ENCODE measurements around the gene KRTAP5-5.

KRTAP5-5 gene

GRCh38 chr11:1608363-1608762 is 21.2 kb upstream of the KRTAP5-5 start, which contains the start of gene KRTAP5-3:
KRTAP5-3 (minus strand) TSS chr11:1608463; CDS start chr11:1608385, 78 bp downstream.
- no peaks in the 10 kb centered on the region for H3K9me3 ChIP-seq (ENCODE audit: insufficient read depth, low read depth, low read length)
- no peak within 1 kb of the TSS for H3K27ac ChIP-seq (ENCODE audit: low read length)
- H3K9ac ChIP-seq (ENCODE audit: low read depth, low read length): no peak within 1 kb of the TSS
- H3K36me3 ChIP-seq (ENCODE audit: insufficient read depth, low read depth, low read length): no peaks in the 10 kb centered on the region
- H3K27me3 ChIP-seq (ENCODE audit: insufficient read depth, low read length): peaks cover 19% of the 10 kb centered on the region
- no peak within 1 kb of the TSS for H3K4me3 ChIP-seq (ENCODE audit: low read length)
- H3K4me1 ChIP-seq (ENCODE audit: insufficient read depth, low read length): no peaks in the 10 kb centered on the region

- H3K9me3 ChIP-seq (ENCODE audit: insufficient read depth, low read depth, low read length): no peaks in the 10 kb centered on the region
Observed at GRCh38 chr11:1618231-1618630, 11.3 kb upstream of the KRTAP5-5 start.

GRCh38 chr11:1619449-1619848 is 10.1 kb upstream of the KRTAP5-5 start:
- Histone ChIP-seq H3K27ac (ENCODE audit: low read length) (no peak overlapping the region), H3K36me3 (ENCODE audit: insufficient read depth, low read depth, low read length) (no peaks in the 10 kb centered on the region), H3K9ac (ENCODE audit: low read depth, low read length) (no peak overlapping the region), H3K27me3 (ENCODE audit: insufficient read depth, low read length) (no peaks in the 10 kb centered on the region; the same call in 1 of the 2 replicates), H3K4me1 (ENCODE audit: insufficient read depth, low read length) (no peaks in the 10 kb centered on the region), H3K9me3 (ENCODE audit: insufficient read depth, low read depth, low read length) (no peaks in the 10 kb centered on the region), H3K4me3 (ENCODE audit: low read length) (no peak overlapping the region)

More at GRCh38 chr11:1618231-1618630, 11.3 kb upstream of the KRTAP5-5 start:
- no peak overlapping the region for H3K4me3 ChIP-seq (ENCODE audit: low read length)
- no peak overlapping the region for H3K27ac ChIP-seq (ENCODE audit: low read length)
- H3K36me3 ChIP-seq (ENCODE audit: insufficient read depth, low read depth, low read length): no peaks in the 10 kb centered on the region
- no peaks in the 10 kb centered on the region for H3K4me1 ChIP-seq (ENCODE audit: insufficient read depth, low read length)
- no peaks in the 10 kb centered on the region; the same call in 1 of the 2 replicates for H3K27me3 ChIP-seq (ENCODE audit: insufficient read depth, low read length)
- H3K9ac ChIP-seq (ENCODE audit: low read depth, low read length): no peak overlapping the region

GRCh38 chr11:1622086-1622485 is 7.5 kb upstream of the KRTAP5-5 start, which contains the start of gene KRTAP5-4:
KRTAP5-4 (minus strand) TSS chr11:1622138; CDS start chr11:1622093, 45 bp downstream.
- no peaks in the 10 kb centered on the region for H3K9me3 ChIP-seq (ENCODE audit: insufficient read depth, low read depth, low read length)
- H3K4me1 ChIP-seq (ENCODE audit: insufficient read depth, low read length): no peaks in the 10 kb centered on the region
- H3K27me3 ChIP-seq (ENCODE audit: insufficient read depth, low read length): no peaks in the 10 kb centered on the region; the same call in 1 of the 2 replicates
- no peaks in the 10 kb centered on the region for H3K36me3 ChIP-seq (ENCODE audit: insufficient read depth, low read depth, low read length)
- H3K4me3 ChIP-seq (ENCODE audit: low read length): no peak within 1 kb of the TSS
- H3K27ac ChIP-seq (ENCODE audit: low read length): no peak within 1 kb of the TSS
- H3K9ac ChIP-seq (ENCODE audit: low read depth, low read length): no peak within 1 kb of the TSS

GRCh38 chr11:1623716-1624115 is 5.9 kb upstream of the KRTAP5-5 start:
- no peak overlapping the region for H3K4me3 ChIP-seq (ENCODE audit: low read length)
- no peaks in the 10 kb centered on the region for H3K36me3 ChIP-seq (ENCODE audit: insufficient read depth, low read depth, low read length)
- H3K9ac ChIP-seq (ENCODE audit: low read depth, low read length): no peak overlapping the region
- peaks cover 13% of the 10 kb centered on the region for H3K27me3 ChIP-seq (ENCODE audit: insufficient read depth, low read length)
- H3K4me1 ChIP-seq (ENCODE audit: insufficient read depth, low read length): no peaks in the 10 kb centered on the region
- H3K9me3 ChIP-seq (ENCODE audit: insufficient read depth, low read depth, low read length): no peaks in the 10 kb centered on the region
- no peak overlapping the region for H3K27ac ChIP-seq (ENCODE audit: low read length)

GRCh38 chr11:1624621-1625020 is 5.0 kb upstream of the KRTAP5-5 start:
- Histone ChIP-seq H3K9ac (ENCODE audit: low read depth, low read length) (no peak overlapping the region), H3K4me3 (ENCODE audit: low read length) (no peak overlapping the region), H3K9me3 (ENCODE audit: insufficient read depth, low read depth, low read length) (no peaks in the 10 kb centered on the region), H3K27ac (ENCODE audit: low read length) (no peak overlapping the region), H3K36me3 (ENCODE audit: insufficient read depth, low read depth, low read length) (no peaks in the 10 kb centered on the region), H3K27me3 (ENCODE audit: insufficient read depth, low read length) (peaks cover 22% of the 10 kb centered on the region), H3K4me1 (ENCODE audit: insufficient read depth, low read length) (no peaks in the 10 kb centered on the region)

GRCh38 chr11:1625541-1625940 is 4.0 kb upstream of the KRTAP5-5 start:
- Histone ChIP-seq H3K27me3 (ENCODE audit: insufficient read depth, low read length) (peaks cover 23% of the 10 kb centered on the region), H3K36me3 (ENCODE audit: insufficient read depth, low read depth, low read length) (no peaks in the 10 kb centered on the region), H3K9me3 (ENCODE audit: insufficient read depth, low read depth, low read length) (no peaks in the 10 kb centered on the region), H3K9ac (ENCODE audit: low read depth, low read length) (no peak overlapping the region), H3K4me3 (ENCODE audit: low read length) (no peak overlapping the region), H3K4me1 (ENCODE audit: insufficient read depth, low read length) (no peaks in the 10 kb centered on the region), H3K27ac (ENCODE audit: low read length) (no peak overlapping the region)

- H3K36me3 ChIP-seq (ENCODE audit: insufficient read depth, low read depth, low read length): no peaks in the 10 kb centered on the region
- no peaks in the 10 kb centered on the region for H3K9me3 ChIP-seq (ENCODE audit: insufficient read depth, low read depth, low read length)
- no peak overlapping the region for H3K27ac ChIP-seq (ENCODE audit: low read length)
- no peak overlapping the region; the same call in 1 of the 2 replicates for H3K4me3 ChIP-seq (ENCODE audit: low read length)
- peaks cover 37% of the 10 kb centered on the region for H3K27me3 ChIP-seq (ENCODE audit: insufficient read depth, low read length)
- no peak overlapping the region for H3K9ac ChIP-seq (ENCODE audit: low read depth, low read length)
- no peaks in the 10 kb centered on the region for H3K4me1 ChIP-seq (ENCODE audit: insufficient read depth, low read length)
Observed at GRCh38 chr11:1628506-1629325, 859 bp upstream of the KRTAP5-5 start.

GRCh38 chr11:1630271-1630670 is 696 bp downstream of the KRTAP5-5 start:
- H3K4me1 ChIP-seq (ENCODE audit: insufficient read depth, low read length): no peaks in the 10 kb centered on the region
- no peak overlapping the region for H3K9ac ChIP-seq (ENCODE audit: low read depth, low read length)
- H3K9me3 ChIP-seq (ENCODE audit: insufficient read depth, low read depth, low read length): no peaks in the 10 kb centered on the region
- peaks cover 37% of the 10 kb centered on the region for H3K27me3 ChIP-seq (ENCODE audit: insufficient read depth, low read length)
- no peak overlapping the region for H3K4me3 ChIP-seq (ENCODE audit: low read length)
- H3K36me3 ChIP-seq (ENCODE audit: insufficient read depth, low read depth, low read length): no peaks in the 10 kb centered on the region
- H3K27ac ChIP-seq (ENCODE audit: low read length): no peak overlapping the region

- Histone ChIP-seq H3K9me3 (ENCODE audit: insufficient read depth, low read depth, low read length) (no peaks in the 10 kb centered on the region), H3K4me3 (ENCODE audit: low read length) (no peak overlapping the region), H3K4me1 (ENCODE audit: insufficient read depth, low read length) (no peaks in the 10 kb centered on the region), H3K27me3 (ENCODE audit: insufficient read depth, low read length) (peaks cover 37% of the 10 kb centered on the region), H3K9ac (ENCODE audit: low read depth, low read length) (no peak overlapping the region), H3K36me3 (ENCODE audit: insufficient read depth, low read depth, low read length) (no peaks in the 10 kb centered on the region), H3K27ac (ENCODE audit: low read length) (no peak overlapping the region)
Observed at GRCh38 chr11:1631066-1631568, 1.5 kb downstream of the KRTAP5-5 start.

GRCh38 chr11:1632053-1632714 is 2.6 kb downstream of the KRTAP5-5 start:
- no peak overlapping the region for H3K4me3 ChIP-seq (ENCODE audit: low read length)
- no peaks in the 10 kb centered on the region for H3K9me3 ChIP-seq (ENCODE audit: insufficient read depth, low read depth, low read length)
- no peak overlapping the region for H3K27ac ChIP-seq (ENCODE audit: low read length)
- peaks cover 36% of the 10 kb centered on the region for H3K27me3 ChIP-seq (ENCODE audit: insufficient read depth, low read length)
- H3K36me3 ChIP-seq (ENCODE audit: insufficient read depth, low read depth, low read length): no peaks in the 10 kb centered on the region
- no peak overlapping the region for H3K9ac ChIP-seq (ENCODE audit: low read depth, low read length)
- no peaks in the 10 kb centered on the region for H3K4me1 ChIP-seq (ENCODE audit: insufficient read depth, low read length)
